HG03196 (cell line): Measurements from ENCODE around the gene PPP1CC.
"Not testable (repeated sequence)": the region's sequence is repeated elsewhere in the genome, so short reads cannot be mapped to it uniquely, and the experiment has no call there.

Source experiments
- ATAC-seq: cut with Tn5 transposase; IDR thresholded peaks from one replicate; pipeline ENCODE4 v1.9.1; 2021; ENCODE audit not compliant: unreplicated experiment

The PPP1CC gene

GRCh38 chr12:110726028-110726427, 16.7 kb downstream of the PPP1CC start:
- ATAC-seq: no peak

- no peak for ATAC-seq
Observed at GRCh38 chr12:110725267-110725666, 17.4 kb downstream of the PPP1CC start.

GRCh38 chr12:110722892-110723291, 19.8 kb downstream of the PPP1CC start:
- not testable (repeated sequence) for ATAC-seq

GRCh38 chr12:110721570-110721969, 21.1 kb downstream of the PPP1CC start:
- ATAC-seq: no peak

GRCh38 chr12:110720516-110720915, 22.2 kb downstream of the PPP1CC start:
- ATAC-seq: no peak

- ATAC-seq: no peak
Observed at GRCh38 chr12:110718222-110718908, 24.3 kb downstream of the PPP1CC start.

- ATAC-seq: no peak
Observed at GRCh38 chr12:110717037-110717436, 25.7 kb downstream of the PPP1CC start.

- ATAC-seq: no peak
Observed at GRCh38 chr12:110708917-110709316, 33.8 kb downstream of the PPP1CC start.

- ATAC-seq: no peak
Observed at GRCh38 chr12:110705309-110705708, 37.4 kb downstream of the PPP1CC start.

GRCh38 chr12:110704750-110705149, 37.9 kb downstream of the PPP1CC start:
- no peak for ATAC-seq

- ATAC-seq: no peak
Observed at GRCh38 chr12:110704231-110704630, 38.5 kb downstream of the PPP1CC start.

GRCh38 chr12:110702081-110702480, 40.6 kb downstream of the PPP1CC start:
- ATAC-seq: no peak

GRCh38 chr12:110699591-110700445, 42.9 kb downstream of the PPP1CC start:
- ATAC-seq: no peak

- ATAC-seq: peak; percentile 81
Observed at GRCh38 chr12:110698171-110698902, 44.4 kb downstream of the PPP1CC start.

- ATAC-seq: no peak
Observed at GRCh38 chr12:110697236-110697635, 45.5 kb downstream of the PPP1CC start.

GRCh38 chr12:110696283-110696682, 46.4 kb downstream of the PPP1CC start:
- no peak for ATAC-seq

- no peak for ATAC-seq
Observed at GRCh38 chr12:110694330-110694901, 48.3 kb downstream of the PPP1CC start.

- no peak for ATAC-seq
Observed at GRCh38 chr12:110693731-110694130, 49.0 kb downstream of the PPP1CC start.

- no peak for ATAC-seq
Observed at GRCh38 chr12:110690127-110690430, 52.6 kb downstream of the PPP1CC start.

- no peak for ATAC-seq
Observed at GRCh38 chr12:110689281-110690126, 53.2 kb downstream of the PPP1CC start.
